OCI-M2 (cell line): ENCODE data around the gene PAGE1.
"Not testable (repeated sequence)": the region's sequence is repeated elsewhere in the genome, so short reads cannot be mapped to it uniquely, and the experiment has no call there.

ENCODE experiments used
- DNase-seq: peaks from one replicate; lab custom pipeline; 2025; ENCODE audit not compliant: unreplicated experiment; lab: John Stamatoyannopoulos, UW

Gene PAGE1

GRCh38 chrX:49695276-49696180 lies at the start of gene PAGE1:
Gene PAGE1, minus strand, starts transcription at chrX:49695984. Its CDS starts 1,214 bp downstream, at chrX:49694770.
- DNase-seq = no peak

GRCh38 chrX:49741501-49741900 lies 45.7 kb upstream of the PAGE1 start:
- not testable (repeated sequence) for DNase-seq

- no peak for DNase-seq
These were observed 32.1 kb upstream of the PAGE1 start for GRCh38 chrX:49727847-49728246.

GRCh38 chrX:49726966-49727365 lies 31.2 kb upstream of the PAGE1 start:
- DNase-seq = no peak

- DNase-seq = no peak
These were observed 30.4 kb upstream of the PAGE1 start for GRCh38 chrX:49725923-49726904.

- DNase-seq = no peak
These were observed 29.6 kb upstream of the PAGE1 start for GRCh38 chrX:49725401-49725800.

GRCh38 chrX:49720106-49720505 lies 24.3 kb upstream of the PAGE1 start:
- not testable (repeated sequence) for DNase-seq

GRCh38 chrX:49712577-49712976 lies 16.8 kb upstream of the PAGE1 start:
- DNase-seq = no peak

- no peak for DNase-seq
These were observed 15.0 kb upstream of the PAGE1 start for GRCh38 chrX:49710744-49711319.

GRCh38 chrX:49704691-49705404 lies 9.1 kb upstream of the PAGE1 start:
- DNase-seq = no peak

- DNase-seq = no peak
These were observed 6.1 kb upstream of the PAGE1 start for GRCh38 chrX:49701933-49702332.

GRCh38 chrX:49701323-49701722 lies 5.5 kb upstream of the PAGE1 start:
- DNase-seq = no peak

- no peak for DNase-seq
These were observed 20.6 kb downstream of the PAGE1 start for GRCh38 chrX:49675075-49675719.

GRCh38 chrX:49673394-49673793 lies 22.4 kb downstream of the PAGE1 start:
- DNase-seq = no peak

GRCh38 chrX:49664824-49665223 lies 31.0 kb downstream of the PAGE1 start:
- no peak for DNase-seq

- DNase-seq = no peak
These were observed 33.9 kb downstream of the PAGE1 start for GRCh38 chrX:49661881-49662280.

- no peak for DNase-seq
These were observed 36.0 kb downstream of the PAGE1 start for GRCh38 chrX:49659771-49660170.

- DNase-seq = no peak
These were observed 39.3 kb downstream of the PAGE1 start for GRCh38 chrX:49656533-49656932.

- no peak for DNase-seq
These were observed 50.7 kb downstream of the PAGE1 start for GRCh38 chrX:49644991-49645637.
